HepG2 (cell line): ENCODE data around the gene GSC. TPM values are rescaled to one million over a fixed set of nuclear protein-coding genes. Genes with fewer than 3 reads are reported as not detected.
A peak's percentile ranks its signal among the peaks of the same experiment; 100 is the strongest.

ENCODE experiments used
- ATAC-seq: fragments of 200-7000 bp; cut with Tn5 transposase; 3 replicates; pipeline ENCODE4 v1.9.1; 2020; ENCODE audit warnings: mild to moderate bottlenecking, moderate library complexity
- BruUV-seq: library from RNA; stranded (reverse); fragments of 400-500 nt; replicated peaks from 2 replicates; lab custom pipeline; 2021; lab: Mats Ljungman, UMichigan
- CTCF ChIA-PET: fragments of 300-600 bp; formaldehyde crosslinking; extraction: SDS; loops from one replicate; lab custom pipeline; 2021; ENCODE audit warnings: low total read pairs, inconsistent platforms, low intra/inter-chr PET ratio; lab: Yijun Ruan, JAX
- POLR2A ChIA-PET: fragments of 350-600 bp; sonication (Branson Sonifier 250); formaldehyde crosslinking; loops from one replicate; lab custom pipeline; 2020; ENCODE audit warnings: antibody characterized with exemption, inconsistent platforms; lab: Yijun Ruan, JAX
- DNase-seq: peaks from one replicate; pipeline ENCODE4 v3.0.0-alpha.2; 2015; ENCODE audit warnings: low spot score
- FAIRE-seq: peaks from 3 replicates; lab custom pipeline; 2011; peaks lifted over from hg19 to GRCh38; lab: Jason Lieb, UNC
- H2AFZ ChIP-seq: one replicate; pipeline ENCODE4 v1.6.1; 2011; ENCODE audit warnings: low read length, inconsistent platforms
- H3K27ac ChIP-seq: fragments of 300-600 bp; 3 replicates; pipeline ENCODE4 v1.8.0; 2011; ENCODE audit warnings: mixed run types, mild to moderate bottlenecking, mixed read lengths, low read length, inconsistent platforms; ENCODE audit not compliant: insufficient read depth; ENCODE audit errors: extremely low read length
- H3K27me3 ChIP-seq, 2 experiments: fragments of 200-600 bp in 1 of 2; 2 replicates in 1 of 2; 3 replicates in 1 of 2; pipeline versions ENCODE4 v1.6.0 to v1.8.0; 2011; ENCODE audit warnings: low read length in 2 of 2, mild to moderate bottlenecking in 2 of 2, moderate library complexity in 2 of 2, inconsistent platforms in 1 of 2; ENCODE audit not compliant: insufficient read depth in 2 of 2, control insufficient read depth in 1 of 2
- H3K36me3 ChIP-seq, 2 experiments: fragments of 200-600 bp in 1 of 2; replicated peaks in 1 of 2; 2 replicates in 1 of 2; 3 replicates in 1 of 2; pipeline versions ENCODE4 v1.5.1 to v1.8.0; 2011; ENCODE audit warnings: low read length in 2 of 2, inconsistent platforms in 1 of 2; ENCODE audit not compliant: insufficient read depth in 2 of 2, control insufficient read depth in 1 of 2
- H3K4me1 ChIP-seq: 2 replicates; pipeline ENCODE4 v1.5.1; 2012; ENCODE audit warnings: low read length, inconsistent platforms; ENCODE audit not compliant: insufficient read depth
- H3K4me2 ChIP-seq: 2 replicates; pipeline ENCODE4 v1.6.0; 2011; ENCODE audit warnings: low read depth, low read length, inconsistent platforms
- H3K4me3 ChIP-seq, 3 experiments: fragments of 200-600 bp in 1 of 3; sonication (generic), shearing (Covaris generic) in 1 of 3; replicated peaks in 1 of 3; 2 replicates each; pipeline ENCODE4 v1.5.1; 2011 to 2016; ENCODE audit warnings: low read length in 3 of 3, inconsistent platforms in 2 of 3, low read depth in 2 of 3, mild to moderate bottlenecking in 2 of 3, control low read depth in 1 of 3, mixed read lengths in 1 of 3; ENCODE audit not compliant: insufficient read depth in 1 of 3
- H3K79me2 ChIP-seq: one replicate; pipeline ENCODE4 v1.6.1; 2011; ENCODE audit warnings: low read length, inconsistent platforms; ENCODE audit not compliant: insufficient read depth
- H3K9ac ChIP-seq: 2 replicates; pipeline ENCODE4 v1.6.0; 2011; ENCODE audit warnings: mild to moderate bottlenecking, low read depth, low read length, inconsistent platforms; ENCODE audit not compliant: insufficient read depth
- H3K9me3 ChIP-seq: 2 replicates; pipeline ENCODE4 v1.5.1; 2012; ENCODE audit warnings: mild to moderate bottlenecking, low read length
- H4K20me1 ChIP-seq: 2 replicates; pipeline ENCODE4 v1.6.0; 2011; ENCODE audit warnings: inconsistent platforms, mild to moderate bottlenecking, low read length, moderate library complexity; ENCODE audit not compliant: insufficient read depth
- CREB1 ChIP-seq, 2 experiments: fragments of 450-650 bp in 1 of 2; IDR thresholded peaks; 2 replicates each; pipeline ENCODE4 v1.6.1; 2016 to 2017; ENCODE audit warnings: control low read depth in 1 of 2, mild to moderate bottlenecking in 1 of 2, missing compliant biosample characterization in 1 of 2, missing genetic modification characterization in 1 of 2
- DR1 ChIP-seq: sonication (generic); formaldehyde crosslinking; IDR thresholded peaks from 2 replicates; pipeline ENCODE4 v1.8.0; 2021; ENCODE audit warnings: mild to moderate bottlenecking, missing genetic modification reagents, inconsistent platforms
- EZH2 ChIP-seq: conservative IDR thresholded peaks from 2 replicates; pipeline ENCODE4 v1.6.1; 2012; ENCODE audit warnings: mild to moderate bottlenecking, low read depth, low read length, moderate library complexity
- IRX3 ChIP-seq: sonication (generic); formaldehyde crosslinking; IDR thresholded peaks from 2 replicates; pipeline ENCODE4 v1.8.1; 2023; ENCODE audit warnings: mild to moderate bottlenecking, low read depth, missing genetic modification reagents, borderline replicate concordance
- NBN ChIP-seq: fragments of 450-650 bp; conservative IDR thresholded peaks from 2 replicates; pipeline ENCODE4 v1.6.1; 2017
- RNF2 ChIP-seq: fragments of 450-650 bp; conservative IDR thresholded peaks from 2 replicates; pipeline ENCODE4 v1.6.1; 2016; ENCODE audit warnings: low read depth
- SYNCRIP ChIP-seq: fragments of 200-400 bp; formaldehyde crosslinking; IDR thresholded peaks from 2 replicates; pipeline ENCODE4 v1.6.1; 2018; ENCODE audit warnings: mild to moderate bottlenecking, low read depth, low read length; ENCODE audit not compliant: insufficient read depth
- ZNF343 ChIP-seq: sonication (generic); formaldehyde crosslinking; IDR thresholded peaks from 2 replicates; pipeline ENCODE4 v1.4.0; 2020; ENCODE audit warnings: mild to moderate bottlenecking, missing genetic modification reagents
- WGBS: methylation state at CpG from one replicate; pipeline ENCODE4 v1.1.6; 2017; ENCODE audit warnings: low lambda C conversion rate; 5-methylcytosine and 5-hydroxymethylcytosine counted together
- in situ Hi-C: cut with HindIII; loops from 2 replicates; pipeline ENCODE4 v1.10.0; 2017; ENCODE audit warnings: low pct_unique_long_range_greater_than_20kb; ENCODE audit not compliant: extremely low pct_ligation_motif_present
- intact Hi-C: fragments of 100-400 bp; cut with micrococcal nuclease; formaldehyde crosslinking; loops from one replicate; pipeline ENCODE4 v1.10.0; 2022; ENCODE audit not compliant: unreplicated experiment
- polyA plus RNA-seq, 8 experiments: library from polyadenylated mRNA; depleted of rRNA in 3 of 8; stranded (reverse) in 7 of 8; unstranded in 1 of 8; fragments of >200 nt; fragmentation: Illumina TruSeq in 4 of 8; extraction: Trizol in 4 of 8; gene quantifications; 2 replicates each; pipeline versions ENCODE4 v1.2.1 to v1.2.3, GENCODE V29; 2011 to 2016; ENCODE audit warnings: low read depth in 4 of 8, missing spikeins in 1 of 8, mixed read lengths in 1 of 8; ENCODE audit not compliant: insufficient read depth in 1 of 8
- total RNA-seq, 5 experiments: library from RNA; depleted of rRNA; stranded (reverse); fragments of >200 nt; fragmentation: Illumina TruSeq; extraction: Trizol; gene quantifications; 2 replicates each; pipeline ENCODE4 v1.2.3, GENCODE V29; 2016; ENCODE audit warnings: low read depth in 1 of 5
- TF ChIP-seq, protein P1 (sequence below): sonication (generic); formaldehyde crosslinking; IDR thresholded peaks from 2 replicates; pipeline ENCODE4 v1.9.0; 2021; ENCODE audit warnings: missing genetic modification reagents, borderline replicate concordance
- TF ChIP-seq, protein P2 (sequence below): sonication (generic); formaldehyde crosslinking; IDR thresholded peaks from 2 replicates; pipeline ENCODE4 v1.4.0; 2020; ENCODE audit warnings: missing genetic modification reagents

The GSC gene
- total and polyA plus RNA-seq, 2 of the 13 experiments (the other 11 are each of a cell fraction or from before 2014, with no cell fraction given): not detected

- BruUV-seq: no TSS peak
- Histone ChIP-seq H3K4me1 (no peaks in the 10 kb centered on the region), H3K36me3 (no peaks in the 10 kb centered on the region), H3K4me2 (no peak overlapping the region), H2AFZ (no peak overlapping the region), H3K9me3 (no peaks in the 10 kb centered on the region), H3K4me3 (no peak overlapping the region), H3K79me2 (no peaks in the 10 kb centered on the region), H3K27me3 (peaks cover 6 to 76% of the 10 kb centered on the region in 2 experiments), H3K9ac (no peak overlapping the region), H4K20me1 (no peaks in the 10 kb centered on the region), H3K27ac (no peak overlapping the region)
- in situ Hi-C loops: no loop called here
- intact Hi-C loops: no loop called here
- peak; percentile 65; the same call in 1 of the 2 replicates for TF ChIP-seq EZH2
- TF ChIP-seq ZNF343 (CRISPR knock-in tag): no peak
- CTCF ChIA-PET: no interaction called here
- ATAC-seq (no peak), DNase-seq (no peak), FAIRE-seq (no peak)
- POLR2A ChIA-PET: no interaction called here
- WGBS: 13% methylated on average over 19 of the region's 20 CpGs
Measured at GRCh38 chr14:94775091-94775870, 5.4 kb upstream of the GSC start.

GRCh38 chr14:94774344-94775090, 4.6 kb upstream of the GSC start:
- POLR2A ChIA-PET: no interaction called here
- TF ChIP-seq, protein P1, sequence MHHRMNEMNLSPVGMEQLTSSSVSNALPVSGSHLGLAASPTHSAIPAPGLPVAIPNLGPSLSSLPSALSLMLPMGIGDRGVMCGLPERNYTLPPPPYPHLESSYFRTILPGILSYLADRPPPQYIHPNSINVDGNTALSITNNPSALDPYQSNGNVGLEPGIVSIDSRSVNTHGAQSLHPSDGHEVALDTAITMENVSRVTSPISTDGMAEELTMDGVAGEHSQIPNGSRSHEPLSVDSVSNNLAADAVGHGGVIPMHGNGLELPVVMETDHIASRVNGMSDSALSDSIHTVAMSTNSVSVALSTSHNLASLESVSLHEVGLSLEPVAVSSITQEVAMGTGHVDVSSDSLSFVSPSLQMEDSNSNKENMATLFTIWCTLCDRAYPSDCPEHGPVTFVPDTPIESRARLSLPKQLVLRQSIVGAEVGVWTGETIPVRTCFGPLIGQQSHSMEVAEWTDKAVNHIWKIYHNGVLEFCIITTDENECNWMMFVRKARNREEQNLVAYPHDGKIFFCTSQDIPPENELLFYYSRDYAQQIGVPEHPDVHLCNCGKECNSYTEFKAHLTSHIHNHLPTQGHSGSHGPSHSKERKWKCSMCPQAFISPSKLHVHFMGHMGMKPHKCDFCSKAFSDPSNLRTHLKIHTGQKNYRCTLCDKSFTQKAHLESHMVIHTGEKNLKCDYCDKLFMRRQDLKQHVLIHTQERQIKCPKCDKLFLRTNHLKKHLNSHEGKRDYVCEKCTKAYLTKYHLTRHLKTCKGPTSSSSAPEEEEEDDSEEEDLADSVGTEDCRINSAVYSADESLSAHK (CRISPR knock-in tag): no peak
- TF ChIP-seq IRX3 (CRISPR knock-in tag) (no peak), DR1 (CRISPR knock-in tag) (no peak), RNF2 (no peak), NBN (no peak), CREB1 (IDR thresholded peaks at IDR 0.05) (no peak), CREB1 (CRISPR knock-in tag; IDR thresholded peaks at IDR 0.05) (no peak), SYNCRIP (no peak)
- TF ChIP-seq, protein P2, sequence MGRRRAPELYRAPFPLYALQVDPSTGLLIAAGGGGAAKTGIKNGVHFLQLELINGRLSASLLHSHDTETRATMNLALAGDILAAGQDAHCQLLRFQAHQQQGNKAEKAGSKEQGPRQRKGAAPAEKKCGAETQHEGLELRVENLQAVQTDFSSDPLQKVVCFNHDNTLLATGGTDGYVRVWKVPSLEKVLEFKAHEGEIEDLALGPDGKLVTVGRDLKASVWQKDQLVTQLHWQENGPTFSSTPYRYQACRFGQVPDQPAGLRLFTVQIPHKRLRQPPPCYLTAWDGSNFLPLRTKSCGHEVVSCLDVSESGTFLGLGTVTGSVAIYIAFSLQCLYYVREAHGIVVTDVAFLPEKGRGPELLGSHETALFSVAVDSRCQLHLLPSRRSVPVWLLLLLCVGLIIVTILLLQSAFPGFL (CRISPR knock-in tag): no peak

More at GRCh38 chr14:94774344-94775090, 4.6 kb upstream of the GSC start:
- no peaks in the 10 kb centered on the region for H3K36me3 ChIP-seq
- DNase-seq (no peak), FAIRE-seq (no peak), ATAC-seq (no peak)
- H4K20me1 ChIP-seq: no peaks in the 10 kb centered on the region
- H3K4me1 ChIP-seq: peaks cover 1% of the 10 kb centered on the region; the same call in 1 of the 2 replicates
- CTCF ChIA-PET: no interaction called here
- H3K9ac ChIP-seq: no peak overlapping the region
- no peak overlapping the region for H3K4me2 ChIP-seq
- H3K79me2 ChIP-seq: no peaks in the 10 kb centered on the region
- H3K9me3 ChIP-seq: no peaks in the 10 kb centered on the region
- H3K4me3 ChIP-seq: no peak overlapping the region
- in situ Hi-C loops: no loop called here
- 45% methylated on average over 11 of the region's 11 CpGs for WGBS
- BruUV-seq: no TSS peak
- intact Hi-C loops: no loop called here
- peaks cover 6 to 83% of the 10 kb centered on the region in 2 experiments for H3K27me3 ChIP-seq
- H3K27ac ChIP-seq: no peak overlapping the region
- no peak overlapping the region for H2AFZ ChIP-seq
